GM12874 (cell line): ENCODE results near the gene DKC1.

Experiments used
- CTCF ChIP-seq: IDR thresholded peaks from 2 replicates; pipeline ENCODE4 v1.5.1; 2011; ENCODE audit warnings: low read depth, mild to moderate bottlenecking, control low read depth, low read length, moderate library complexity; ENCODE audit not compliant: insufficient read depth

Gene DKC1

GRCh38 chrX:154780968-154781367, 18.3 kb downstream of the DKC1 start:
- no peak for TF ChIP-seq CTCF

- no peak for TF ChIP-seq CTCF
These were observed 21.7 kb downstream of the DKC1 start for GRCh38 chrX:154784149-154784995.

- TF ChIP-seq CTCF: no peak
These were observed 23.1 kb downstream of the DKC1 start for GRCh38 chrX:154785716-154786115.

GRCh38 chrX:154791467-154791866, 28.8 kb downstream of the DKC1 start:
- no peak for TF ChIP-seq CTCF

- no peak for TF ChIP-seq CTCF
These were observed 29.3 kb downstream of the DKC1 start for GRCh38 chrX:154791939-154792338.

GRCh38 chrX:154793084-154793795, 30.6 kb downstream of the DKC1 start:
- TF ChIP-seq CTCF: no peak

- no peak for TF ChIP-seq CTCF
These were observed 32.4 kb downstream of the DKC1 start for GRCh38 chrX:154795016-154795415.
